AG04450 (cell line): ENCODE results near the gene BLCAP. TPM values are rescaled to one million over a fixed set of nuclear protein-coding genes. Genes with fewer than 3 reads are reported as not detected.

ENCODE experiments used
- CTCF ChIA-PET: fragments of 300-600, 350-600 bp; formaldehyde crosslinking; extraction: SDS; loops from one replicate; lab custom pipeline; 2022; ENCODE audit warnings: antibody characterized with exemption, inconsistent platforms; lab: Charles Lee
- POLR2A ChIA-PET: fragments of 350-600 bp; formaldehyde crosslinking; extraction: SDS; loops from one replicate; lab custom pipeline; 2021; ENCODE audit warnings: antibody characterized with exemption, inconsistent platforms; lab: Yijun Ruan, JAX
- DNase-seq: peaks from one replicate; pipeline ENCODE4 v3.0.0-alpha.2; 2011; ENCODE audit warnings: low read depth, low spot score
- H3K27ac ChIP-seq: one replicate; pipeline ENCODE4 v1.5.1; 2012; ENCODE audit warnings: low read depth, low read length, control low read depth
- H3K27me3 ChIP-seq: one replicate; pipeline ENCODE4 v1.6.0; 2012; ENCODE audit warnings: low read length; ENCODE audit not compliant: control insufficient read depth, insufficient read depth
- H3K4me3 ChIP-seq: 2 replicates; pipeline ENCODE4 v1.5.1; 2011; ENCODE audit warnings: mild to moderate bottlenecking, low read depth, low read length, control low read depth
- H3K9me3 ChIP-seq: 2 replicates; pipeline ENCODE4 v1.5.1; 2012; ENCODE audit warnings: low read length; ENCODE audit not compliant: control insufficient read depth, insufficient read depth
- CTCF ChIP-seq: IDR thresholded peaks from 2 replicates; pipeline ENCODE4 v1.5.1; 2011; ENCODE audit warnings: low read depth, low read length, control low read depth, inconsistent platforms
- polyA plus RNA-seq: library from polyadenylated mRNA; depleted of rRNA; stranded (reverse); fragments of >200 nt; gene quantifications from 2 replicates; pipeline ENCODE4 v1.2.3, GENCODE V29; 2011

The BLCAP gene
- polyA plus RNA-seq, 1 experiment = 94.1 TPM

GRCh38 chr20:37479925-37480691 lies 47.6 kb downstream of the BLCAP start:
- peaks cover 39% of the 10 kb centered on the region for H3K27me3 ChIP-seq
- TF ChIP-seq CTCF = no peak
- CTCF ChIA-PET = interaction anchor here (0.7 to 1.3 kb wide), 2 partner anchors 16 to 938 kb away, joined by 3 to 4 read pairs; no protein-coding TSS in a partner anchor
- H3K9me3 ChIP-seq = no peaks in the 10 kb centered on the region
- no peak overlapping the region for H3K27ac ChIP-seq
- POLR2A ChIA-PET = no interaction called here
- H3K4me3 ChIP-seq = no peak overlapping the region
- DNase-seq = no peak

GRCh38 chr20:37479266-37479665 lies 48.4 kb downstream of the BLCAP start:
- TF ChIP-seq CTCF = no peak
- no peak for DNase-seq
- Histone ChIP-seq H3K9me3 (no peaks in the 10 kb centered on the region), H3K27ac (no peak overlapping the region), H3K27me3 (peaks cover 40% of the 10 kb centered on the region), H3K4me3 (no peak overlapping the region)
- POLR2A ChIA-PET = no interaction called here
- CTCF ChIA-PET = no interaction called here

- DNase-seq = no peak
- H3K4me3 ChIP-seq = no peak overlapping the region
- POLR2A ChIA-PET = no interaction called here
- H3K9me3 ChIP-seq = no peaks in the 10 kb centered on the region
- CTCF ChIA-PET = interaction anchor here (1.6 kb wide), 1 partner anchor 58 kb away, joined by 4 read pairs; no protein-coding TSS in a partner anchor
- H3K27me3 ChIP-seq = peaks cover 45% of the 10 kb centered on the region
- no peak for TF ChIP-seq CTCF
- no peak overlapping the region for H3K27ac ChIP-seq
These were observed 50.6 kb downstream of the BLCAP start for GRCh38 chr20:37477041-37477440.

GRCh38 chr20:37475252-37475651 lies 52.4 kb downstream of the BLCAP start:
- ChIA-PET POLR2A (no interaction called here), CTCF (no interaction called here)
- peaks cover 52% of the 10 kb centered on the region for H3K27me3 ChIP-seq
- TF ChIP-seq CTCF = no peak
- H3K4me3 ChIP-seq = no peak overlapping the region
- H3K27ac ChIP-seq = no peak overlapping the region
- no peak for DNase-seq
- no peaks in the 10 kb centered on the region for H3K9me3 ChIP-seq

GRCh38 chr20:37474386-37474785 lies 53.3 kb downstream of the BLCAP start:
- H3K27me3 ChIP-seq = peaks cover 47% of the 10 kb centered on the region
- no peaks in the 10 kb centered on the region for H3K9me3 ChIP-seq
- POLR2A ChIA-PET = no interaction called here
- no peak for TF ChIP-seq CTCF
- H3K4me3 ChIP-seq = no peak overlapping the region
- CTCF ChIA-PET = no interaction called here
- no peak for DNase-seq
- no peak overlapping the region for H3K27ac ChIP-seq
